Stimulated activated CD4-positive, alpha-beta T cell treated with anti-CD3 and anti-CD28 coated beads, TNF-alpha, amount 100 ng/mL, for 1 hour (primary cell): ENCODE results near the gene MAZ.
"Not testable (repeated sequence)": the region's sequence is repeated elsewhere in the genome, so short reads cannot be mapped to it uniquely, and the experiment has no call there.

Source experiments
- DNase-seq, 3 donors: peaks; one replicate each; pipeline ENCODE4 v3.0.0-alpha.2; 2020; ENCODE audit warnings: low read depth in 3 of 3, low spot score in 1 of 3

MAZ gene

GRCh38 chr16:29821643-29822115 is 15.3 kb downstream of the MAZ start:
- no peak for DNase-seq

GRCh38 chr16:29824589-29825144 is 18.3 kb downstream of the MAZ start:
- no peak for DNase-seq

DNA sequence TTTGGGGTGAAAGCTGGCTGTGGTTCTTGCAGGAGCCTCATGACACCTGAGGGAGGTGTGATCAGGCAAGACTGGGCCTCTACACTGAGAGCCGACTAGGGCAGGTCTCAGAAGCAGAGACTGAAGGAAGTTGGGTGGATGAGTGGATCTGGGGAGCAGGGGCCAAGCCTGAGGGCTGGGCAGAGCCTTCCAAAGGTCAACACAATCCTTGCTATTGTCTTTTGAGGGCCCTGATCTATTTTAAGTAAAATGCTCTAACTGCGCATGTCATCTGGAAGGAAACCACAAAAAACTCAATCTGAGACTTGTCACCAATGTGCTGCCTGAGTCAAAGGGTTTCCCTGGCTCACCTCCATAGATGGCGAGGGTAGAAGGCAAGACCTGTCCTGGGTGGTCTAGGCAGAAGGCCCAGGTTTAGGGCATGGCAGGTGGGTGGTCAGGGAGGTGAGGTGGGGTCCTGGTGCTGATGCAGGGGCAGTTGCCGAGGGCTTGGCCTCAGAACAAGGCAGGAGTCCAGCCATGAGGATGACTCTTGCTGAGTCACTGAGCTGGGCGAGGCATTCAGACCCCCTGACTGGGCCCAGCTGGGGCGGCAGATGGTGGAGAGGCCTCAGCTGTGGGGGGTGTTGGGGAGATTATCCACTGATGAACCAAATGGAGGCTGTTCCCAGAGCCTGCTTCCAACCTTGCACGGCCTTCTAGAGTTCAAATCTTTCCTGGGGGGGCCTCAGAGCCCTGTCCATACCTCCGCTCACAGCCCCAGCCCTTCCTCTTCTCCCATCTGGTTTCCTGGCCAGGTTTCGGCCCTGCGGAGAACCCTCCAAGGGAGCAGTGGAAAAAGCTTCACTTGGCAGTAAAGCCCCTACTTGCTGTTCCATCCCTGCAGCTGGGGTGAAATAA is 19.1 kb downstream of the MAZ start:
- no peak for DNase-seq

DNA sequence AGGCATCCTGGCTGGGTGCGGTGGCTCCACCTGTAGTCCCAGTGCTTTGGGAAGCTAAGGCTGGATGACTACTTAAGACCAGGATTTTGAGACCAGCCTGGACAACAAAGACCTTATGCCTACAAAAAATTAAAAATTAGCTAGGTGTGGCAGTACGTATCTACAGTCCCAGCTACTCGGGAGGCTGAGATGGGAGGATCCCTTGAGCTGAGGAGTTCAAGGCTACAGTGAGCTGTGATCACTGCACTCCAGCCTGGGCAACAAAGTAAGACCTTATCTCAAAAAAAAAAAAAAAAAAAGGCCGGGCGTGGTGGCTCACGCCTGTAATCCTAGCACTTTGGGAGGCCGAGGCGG is 20.0 kb downstream of the MAZ start:
- no peak for DNase-seq

DNA sequence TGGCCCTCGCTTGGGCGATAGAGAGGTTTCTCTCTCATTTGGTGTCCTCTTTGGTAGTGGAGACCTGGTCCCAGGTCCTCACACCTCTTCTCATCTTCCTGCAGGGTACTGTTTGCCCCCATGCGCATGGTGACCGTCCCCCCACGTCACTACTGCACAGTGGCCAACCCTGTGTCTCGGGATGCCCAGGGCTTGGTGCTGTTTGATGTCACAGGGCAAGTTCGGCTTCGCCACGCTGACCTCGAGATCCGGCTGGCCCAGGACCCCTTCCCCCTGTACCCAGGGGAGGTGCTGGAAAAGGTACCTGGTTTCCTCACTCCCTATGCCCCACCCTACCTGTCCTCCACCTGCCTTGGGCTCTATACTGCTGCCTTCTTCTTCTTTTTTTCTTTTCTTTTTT is 24.4 kb downstream of the MAZ start:
- no peak for DNase-seq

DNA sequence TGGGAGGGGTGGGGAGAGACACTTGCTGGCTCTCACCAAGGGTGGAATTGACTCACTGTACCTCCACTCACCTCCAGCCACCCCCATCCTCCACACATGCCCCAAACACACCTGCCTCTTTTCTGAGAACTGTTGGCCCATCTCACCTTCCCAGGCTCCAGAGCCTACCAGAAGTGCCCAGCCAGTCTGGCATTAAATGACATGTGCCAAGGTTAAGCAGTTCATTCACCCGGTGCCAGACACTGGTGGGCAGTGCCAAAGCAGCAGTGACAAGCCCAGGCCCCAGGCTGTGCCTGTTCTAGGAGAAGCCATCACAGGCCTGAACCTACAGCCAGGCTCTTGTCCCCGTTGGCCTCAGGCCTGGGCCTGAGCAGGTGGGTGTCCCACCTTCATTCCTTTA is 25.2 kb downstream of the MAZ start:
- no peak for DNase-seq

GRCh38 chr16:29833219-29833618 is 26.9 kb downstream of the MAZ start:
- not testable (repeated sequence) for DNase-seq

- no peak for DNase-seq
Measured at GRCh38 chr16:29834079-29834478, 27.8 kb downstream of the MAZ start.

DNA sequence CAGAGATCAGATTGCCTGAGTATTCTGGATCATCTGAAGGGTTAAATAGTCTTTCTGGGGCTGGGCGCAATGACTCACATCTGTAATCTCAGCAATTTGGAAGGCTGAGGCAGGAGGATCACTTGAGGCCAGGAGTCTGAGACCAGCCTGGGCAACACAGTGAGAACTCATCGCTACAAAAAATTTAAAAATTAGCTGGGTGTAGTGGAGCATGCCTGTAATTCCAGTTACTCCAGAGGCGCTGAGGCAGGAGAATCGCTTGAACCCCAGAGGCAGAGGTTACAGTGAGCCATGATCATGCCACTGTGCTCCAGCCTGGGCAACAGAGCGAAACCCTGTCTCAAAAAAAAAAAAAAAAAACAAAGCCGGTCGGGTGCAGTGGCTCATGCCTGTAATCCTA is 29.6 kb downstream of the MAZ start:
- no peak for DNase-seq

DNA sequence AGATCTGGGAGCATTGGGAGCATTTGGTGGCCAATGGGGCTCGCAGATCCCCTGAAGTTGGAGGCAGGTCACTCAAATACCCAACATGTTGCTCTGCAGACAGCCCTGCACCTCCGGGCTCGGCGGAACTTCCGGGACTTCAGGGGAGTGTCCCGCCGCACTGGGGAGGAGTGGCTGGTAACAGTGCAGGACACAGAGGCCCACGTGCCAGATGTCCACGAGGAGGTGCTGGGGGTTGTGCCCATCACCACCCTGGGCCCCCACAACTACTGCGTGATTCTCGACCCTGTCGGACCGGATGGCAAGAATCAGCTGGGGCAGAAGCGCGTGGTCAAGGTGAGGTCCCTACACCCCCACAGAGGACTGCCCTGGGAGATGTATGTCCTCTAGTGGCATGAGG is 30.3 kb downstream of the MAZ start:
- DNase-seq: no peak

DNA sequence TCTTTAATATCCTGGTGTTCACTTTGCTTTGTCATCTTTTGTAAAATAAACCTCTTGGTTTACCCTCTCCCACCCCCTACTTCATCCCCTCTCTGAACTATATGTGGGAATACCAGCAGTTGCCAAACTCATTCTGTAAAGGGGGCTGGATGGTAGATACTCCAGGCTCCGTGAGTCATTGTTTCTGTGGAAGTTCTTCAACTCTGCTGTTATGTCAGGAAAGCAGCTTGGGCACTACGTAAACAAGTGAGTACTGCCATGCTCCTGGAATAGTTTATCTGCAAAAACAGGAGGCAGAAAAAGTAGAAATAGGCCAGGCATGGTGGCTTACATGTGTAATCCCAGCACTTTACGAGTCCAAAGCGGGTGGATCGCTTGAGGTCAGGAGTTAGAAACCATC is 31.5 kb downstream of the MAZ start:
- no peak for DNase-seq

DNA sequence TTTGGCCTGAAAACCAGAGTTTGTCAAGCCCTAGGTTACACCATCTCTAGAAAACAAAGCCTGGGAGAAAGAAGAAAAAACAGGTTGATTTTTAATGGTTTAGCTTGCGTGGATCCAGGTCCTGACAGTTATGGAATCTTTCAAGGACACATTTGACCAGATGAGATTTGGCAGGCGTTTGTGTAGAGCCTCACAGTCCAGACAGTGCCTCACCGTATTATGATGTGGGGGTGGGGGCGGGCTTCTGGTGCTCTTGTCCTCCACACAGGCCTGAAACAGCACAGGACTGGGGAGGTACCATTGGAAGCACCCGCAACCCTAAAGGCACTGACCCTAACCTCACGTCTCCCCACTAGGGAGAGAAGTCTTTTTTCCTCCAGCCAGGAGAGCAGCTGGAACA is 33.5 kb downstream of the MAZ start:
- DNase-seq: no peak

DNA sequence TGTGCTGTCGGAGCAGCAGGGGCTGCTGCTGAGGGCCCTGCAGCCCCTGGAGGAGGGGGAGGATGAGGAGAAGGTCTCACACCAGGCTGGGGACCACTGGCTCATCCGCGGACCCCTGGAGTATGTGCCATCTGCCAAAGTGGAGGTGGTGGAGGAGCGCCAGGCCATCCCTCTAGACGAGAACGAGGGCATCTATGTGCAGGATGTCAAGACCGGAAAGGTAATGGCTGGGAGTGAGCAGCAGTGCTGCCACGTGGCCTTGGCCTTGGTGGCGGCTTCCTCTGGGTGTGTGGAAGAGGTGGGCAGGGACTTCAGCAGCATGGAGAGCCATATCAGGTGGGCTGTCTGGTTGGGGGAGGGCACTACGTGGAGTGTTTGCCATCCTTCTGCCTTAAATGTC is 33.9 kb downstream of the MAZ start:
- DNase-seq: no peak

DNA sequence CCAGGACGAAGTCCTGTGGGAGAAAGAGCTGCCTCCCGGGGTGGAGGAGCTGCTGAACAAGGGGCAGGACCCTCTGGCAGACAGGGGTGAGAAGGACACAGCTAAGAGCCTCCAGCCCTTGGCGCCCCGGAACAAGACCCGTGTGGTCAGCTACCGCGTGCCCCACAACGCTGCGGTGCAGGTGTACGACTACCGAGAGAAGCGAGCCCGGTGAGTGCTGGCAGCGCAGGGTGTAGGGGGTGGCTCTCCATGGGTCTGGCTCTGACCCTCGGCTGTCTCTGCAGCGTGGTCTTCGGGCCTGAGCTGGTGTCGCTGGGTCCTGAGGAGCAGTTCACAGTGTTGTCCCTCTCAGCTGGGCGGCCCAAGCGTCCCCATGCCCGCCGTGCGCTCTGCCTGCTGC is 35.3 kb downstream of the MAZ start:
- DNase-seq: no peak

- DNase-seq: no peak
Measured at GRCh38 chr16:29842732-29843346, 36.5 kb downstream of the MAZ start.

GRCh38 chr16:29843931-29844330 is 37.6 kb downstream of the MAZ start:
- DNase-seq: no peak

DNA sequence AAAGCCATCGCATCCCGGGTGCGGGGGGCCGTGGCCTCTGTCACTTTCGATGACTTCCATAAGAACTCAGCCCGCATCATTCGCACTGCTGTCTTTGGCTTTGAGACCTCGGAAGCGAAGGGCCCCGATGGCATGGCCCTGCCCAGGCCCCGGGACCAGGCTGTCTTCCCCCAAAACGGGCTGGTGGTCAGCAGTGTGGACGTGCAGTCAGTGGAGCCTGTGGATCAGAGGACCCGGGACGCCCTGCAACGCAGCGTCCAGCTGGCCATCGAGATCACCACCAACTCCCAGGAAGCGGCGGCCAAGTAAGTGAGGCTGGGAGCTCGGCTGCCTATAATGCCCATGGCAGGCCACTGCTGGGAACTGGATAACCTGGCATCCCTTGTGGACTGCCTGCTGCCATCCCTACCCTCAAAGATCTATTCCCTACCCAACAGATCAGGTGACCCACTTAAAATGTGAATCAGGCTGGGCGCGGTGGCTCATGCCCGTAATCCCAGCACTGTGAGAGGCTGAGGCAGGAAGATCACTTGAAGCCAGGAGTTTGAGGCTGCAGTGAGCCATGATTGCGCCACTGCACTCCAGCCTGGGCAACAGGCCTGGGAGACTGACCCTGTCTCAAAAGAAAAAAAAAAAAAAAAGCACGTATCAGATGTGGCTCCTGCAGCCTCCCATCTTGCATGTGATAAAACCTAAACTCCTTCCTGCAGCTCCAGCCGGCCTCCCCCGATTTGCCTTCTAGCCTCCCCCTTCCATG is 38.4 kb downstream of the MAZ start:
- no peak for DNase-seq

DNA sequence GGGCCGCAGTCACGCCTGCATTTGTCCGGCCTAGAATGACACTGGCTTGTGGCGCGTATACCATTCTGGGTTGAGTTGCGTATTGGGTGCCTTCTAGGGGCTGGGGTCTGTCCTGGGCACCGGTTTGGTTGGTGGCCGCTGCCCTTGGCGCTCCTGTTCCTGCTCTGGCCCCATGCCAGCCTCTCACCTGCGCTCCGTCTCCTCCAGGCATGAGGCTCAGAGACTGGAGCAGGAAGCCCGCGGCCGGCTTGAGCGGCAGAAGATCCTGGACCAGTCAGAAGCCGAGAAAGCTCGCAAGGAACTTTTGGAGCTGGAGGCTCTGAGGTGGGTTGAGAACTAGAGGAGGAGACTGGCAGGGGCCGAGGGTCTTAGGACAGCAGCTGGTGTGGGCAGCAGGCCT is 39.3 kb downstream of the MAZ start:
- no peak for DNase-seq

- peak; percentile 59 to 80 (median 63) for DNase-seq
Measured at GRCh38 chr16:29848420-29849297, 42.3 kb downstream of the MAZ start.

DNA sequence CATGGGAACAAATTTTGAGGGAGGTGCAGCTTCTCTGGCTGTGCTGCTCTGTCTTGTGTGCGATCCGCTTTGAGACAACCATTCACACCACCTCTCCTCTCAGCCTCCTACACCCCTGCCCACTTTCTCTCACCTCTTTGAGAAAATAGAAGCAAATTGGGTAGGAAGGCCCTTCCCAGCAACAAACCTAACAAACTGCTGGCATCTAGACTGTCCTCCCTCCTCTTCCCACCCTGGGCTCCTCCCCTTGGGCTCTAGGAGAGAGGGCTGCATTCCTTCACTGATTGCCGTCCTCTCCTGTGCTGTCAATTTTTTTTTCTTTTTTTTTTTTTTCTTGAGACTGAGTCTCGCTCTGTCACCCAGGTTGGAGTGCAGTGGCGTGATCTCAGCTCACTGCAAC is 43.2 kb downstream of the MAZ start:
- DNase-seq: no peak

DNA sequence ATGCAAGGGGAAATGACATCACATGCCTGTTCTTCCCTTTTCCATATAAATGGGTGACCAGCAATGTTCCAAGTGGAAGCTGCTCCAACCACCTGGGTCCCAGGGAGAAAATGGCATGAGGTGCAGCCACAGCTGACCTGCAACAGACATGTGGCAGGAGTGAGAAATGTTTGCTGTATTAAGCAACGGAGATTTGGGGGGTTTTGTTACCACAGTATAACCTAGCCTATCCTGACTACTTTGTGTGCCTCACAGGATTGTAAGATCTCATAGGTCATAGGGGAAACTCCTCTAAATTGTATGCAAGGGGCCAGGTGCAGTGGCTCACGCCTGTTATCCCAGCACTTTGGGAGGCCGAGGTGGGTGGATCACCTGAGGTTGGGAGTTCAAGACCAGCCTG is 44.7 kb downstream of the MAZ start:
- DNase-seq: no peak
